K562 treated with DMSO at 1 percent for 24 hours (cell line): ENCODE measurements around the gene ALKBH2. TPM values are rescaled to one million over a fixed set of nuclear protein-coding genes. Genes with fewer than 3 reads are reported as not detected.

Experiments
- total RNA-seq: library from RNA; unstranded; fragments of 300-600 nt; gene quantifications from 2 replicates; pipeline ENCODE4 v1.2.3, GENCODE V29; 2022; ENCODE audit warnings: low read depth; ENCODE audit not compliant: insufficient read depth

ALKBH2 gene
- 19.1 and 19.9 TPM in 2 replicates for total RNA-seq

GRCh38 chr12:109093022-109093918, at the start of gene ALKBH2:
ALKBH2 (minus strand) TSS chr12:109093472; CDS start chr12:109092786, 686 bp downstream.

GRCh38 chr12:109115758-109116610, 22.7 kb upstream of the ALKBH2 start, which contains the start of gene ACACB:
ACACB (plus strand) TSS chr12:109116587; CDS start chr12:109139406, 22,819 bp downstream.

GRCh38 chr12:109097435-109098182, 4.3 kb upstream of the ALKBH2 start, which contains the start of gene UNG:
UNG (plus strand) TSS chr12:109097597; CDS start chr12:109097680, 83 bp downstream.

GRCh38 chr12:109052414-109053323, 40.6 kb downstream of the ALKBH2 start, which contains the start of gene USP30:
USP30 (plus strand) TSS chr12:109052576; CDS start chr12:109052679, 103 bp downstream.

Other genes with a start within 250 kb of the ALKBH2 start
- gene SSH1, start 235.9 kb downstream of the ALKBH2 start, total RNA-seq = 8.7 and 12.0 TPM in 2 replicates
- gene DAO, start 213.4 kb downstream of the ALKBH2 start, total RNA-seq = not detected in 2 replicates
- gene SVOP, start 72.4 kb downstream of the ALKBH2 start, total RNA-seq = 0.19 and 0.31 TPM in 2 replicates
- 12.1 and 16.3 TPM in 2 replicates for gene USP30, start 40.9 kb downstream of the ALKBH2 start, total RNA-seq
- 20.5 and 21.3 TPM in 2 replicates for gene UNG, start 4.1 kb upstream of the ALKBH2 start, total RNA-seq
- 8.3 and 8.8 TPM in 2 replicates for gene ACACB, start 23.1 kb upstream of the ALKBH2 start, total RNA-seq
- not detected in 2 replicates for gene FOXN4, start 215.8 kb upstream of the ALKBH2 start, total RNA-seq